ENCODE results near the gene TMEM63A.
"Not testable (repeated sequence)": the region's sequence is repeated elsewhere in the genome, so short reads cannot be mapped to it uniquely, and the experiment has no call there.

TMEM63A gene

GRCh38 chr1:225842788-225843425 is 39.3 kb downstream of the TMEM63A start:
- no peak for DNase-seq

GRCh38 chr1:225842074-225842473 is 40.1 kb downstream of the TMEM63A start:
- DNase-seq: no peak

GRCh38 chr1:225840713-225841112 is 41.5 kb downstream of the TMEM63A start:
- DNase-seq: no peak

- no peak for DNase-seq
These were observed 42.0 kb downstream of the TMEM63A start for GRCh38 chr1:225840223-225840610.

DNA sequence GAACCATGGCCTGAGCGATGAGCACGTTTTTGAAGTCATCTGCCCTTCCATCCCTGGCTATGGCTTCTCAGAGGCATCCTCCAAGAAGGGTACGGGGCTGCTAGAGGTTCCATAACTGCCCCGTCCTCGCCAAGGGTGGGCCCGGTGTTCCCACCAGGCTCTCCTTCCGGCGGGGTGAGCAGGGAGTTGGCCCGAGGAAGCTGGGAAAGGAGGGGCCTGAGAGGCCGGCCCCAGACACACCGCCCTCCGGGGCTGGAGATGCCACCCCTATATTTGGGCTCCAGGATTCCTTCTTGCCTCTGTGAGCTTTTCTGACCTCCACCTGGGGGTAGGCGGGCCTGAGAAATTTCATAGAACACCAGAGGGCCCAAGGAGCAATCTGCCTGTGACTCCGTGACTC is 43.4 kb downstream of the TMEM63A start:
- no peak for DNase-seq

GRCh38 chr1:225836296-225836695 is 45.9 kb downstream of the TMEM63A start:
- not testable (repeated sequence) for DNase-seq

GRCh38 chr1:225835856-225836255 is 46.3 kb downstream of the TMEM63A start:
- no peak for DNase-seq

DNA sequence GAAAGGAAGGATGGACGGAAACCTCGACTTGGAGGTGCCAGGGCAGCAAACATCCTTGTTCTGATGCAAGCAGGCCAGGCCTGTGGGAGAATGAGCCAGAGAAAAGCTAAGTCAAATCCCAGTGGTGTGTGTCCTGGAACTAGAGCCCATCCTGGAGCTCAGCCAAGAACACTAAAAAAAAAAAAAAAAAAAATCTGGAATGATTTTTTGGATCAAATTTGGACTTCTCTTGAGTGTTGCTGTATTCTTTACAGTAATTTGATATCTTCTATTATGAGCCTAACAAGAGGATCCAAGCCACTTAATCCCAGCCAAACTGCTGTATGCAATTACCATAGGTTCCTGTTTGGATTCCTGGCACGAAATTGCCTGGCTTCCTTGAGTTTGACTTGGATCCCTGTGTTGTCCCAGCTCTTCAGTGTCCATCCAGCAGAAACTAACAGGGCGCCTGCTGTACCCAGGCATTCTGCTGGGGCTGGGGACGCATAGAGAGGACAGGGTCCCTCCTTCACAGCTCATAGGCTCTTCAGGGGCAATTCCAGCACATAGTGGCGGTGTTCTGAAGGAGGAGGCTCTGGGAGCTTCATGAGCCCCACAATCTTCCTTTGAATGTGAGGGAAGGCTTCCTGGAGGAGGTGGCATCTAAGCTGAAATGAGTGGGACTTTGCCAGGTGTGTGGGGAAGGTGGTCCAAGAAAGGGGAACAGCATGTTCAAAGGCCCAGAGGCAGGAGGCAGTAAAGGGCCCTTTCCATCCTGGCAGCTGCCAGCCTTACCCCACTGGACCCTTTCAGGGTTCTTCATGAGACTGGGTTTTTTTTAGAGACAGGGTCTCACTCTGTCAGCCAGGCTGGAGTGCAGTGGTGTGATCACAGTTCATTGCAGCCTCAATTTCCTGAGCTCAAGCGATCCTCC is 47.5 kb downstream of the TMEM63A start:
- DNase-seq: no peak

DNA sequence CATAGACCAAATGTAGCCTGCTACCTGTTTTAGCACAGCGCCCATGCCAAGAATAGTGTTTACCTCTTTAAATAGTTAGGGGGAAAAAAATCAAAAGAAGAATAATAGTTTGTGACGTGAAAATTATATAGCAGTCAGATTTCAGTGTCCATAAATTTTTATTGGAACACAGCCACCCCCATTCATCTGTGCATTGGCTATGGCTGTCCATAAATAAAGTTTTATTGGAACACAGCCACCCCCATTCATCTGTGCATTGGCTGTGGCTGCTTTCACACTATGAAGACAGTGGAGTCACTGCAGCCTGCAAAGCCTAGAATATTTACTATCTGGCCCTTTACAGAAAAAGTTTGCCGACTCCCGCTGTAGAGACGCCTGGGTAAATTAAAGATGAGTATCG is 51.3 kb downstream of the TMEM63A start:
- no peak for DNase-seq

DNA sequence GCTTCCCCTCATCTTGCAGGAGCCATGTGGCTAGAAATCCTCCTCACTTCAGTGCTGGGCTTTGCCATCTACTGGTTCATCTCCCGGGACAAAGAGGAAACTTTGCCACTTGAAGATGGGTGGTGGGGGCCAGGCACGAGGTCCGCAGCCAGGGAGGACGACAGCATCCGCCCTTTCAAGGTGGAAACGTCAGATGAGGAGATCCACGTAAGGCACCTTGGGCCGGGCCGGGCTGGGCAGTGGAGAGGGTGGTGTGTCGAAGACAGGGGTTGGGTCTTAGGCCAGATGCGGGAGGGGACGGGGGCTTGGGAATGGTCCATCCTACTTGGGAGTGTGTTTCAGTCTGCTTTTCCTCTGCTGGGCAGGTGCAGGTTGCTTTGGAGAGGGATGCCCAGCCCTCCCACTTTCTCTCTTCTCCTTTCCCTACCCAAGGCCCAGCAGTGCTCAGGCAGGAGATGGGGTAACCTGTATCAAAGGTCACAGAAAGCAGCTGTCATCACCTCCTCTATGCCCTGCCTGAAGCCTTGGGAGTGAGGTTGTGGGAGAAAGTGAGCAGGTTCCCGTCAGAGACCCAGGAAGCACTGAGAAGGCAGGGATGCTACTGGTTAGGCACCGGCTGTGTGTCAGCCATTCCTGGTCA is 53.4 kb downstream of the TMEM63A start:
- DNase-seq: no peak

- DNase-seq: no peak
These were observed 55.1 kb downstream of the TMEM63A start for GRCh38 chr1:225827076-225827475.

GRCh38 chr1:225825607-225826007 is 56.6 kb downstream of the TMEM63A start:
- DNase-seq: peak; percentile 49

DNA sequence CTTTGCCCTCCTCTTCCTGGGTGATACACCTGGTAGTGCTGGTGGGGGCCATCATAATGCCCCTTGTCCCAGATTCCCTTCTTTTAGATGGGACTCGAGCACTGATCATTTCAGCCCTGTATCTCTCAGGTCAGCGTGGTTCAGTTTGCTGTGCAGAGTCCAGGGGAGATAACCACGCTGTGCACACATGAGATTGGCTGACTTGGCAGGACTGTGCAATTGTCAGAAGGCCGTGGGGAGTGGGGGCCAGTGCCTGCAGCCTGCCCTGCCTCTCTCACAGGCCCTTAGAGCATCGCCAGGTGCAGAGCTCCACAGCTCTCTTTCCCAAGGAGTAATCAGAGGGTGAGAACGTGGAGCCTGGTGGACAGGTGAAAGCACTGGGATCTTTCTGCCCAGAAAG is 57.1 kb downstream of the TMEM63A start:
- peak; percentile 52 for DNase-seq

GRCh38 chr1:225824533-225824941 is 57.6 kb downstream of the TMEM63A start:
- DNase-seq: peak; percentile 76

GRCh38 chr1:225823811-225824261 is 58.3 kb downstream of the TMEM63A start:
- no peak for DNase-seq

DNA sequence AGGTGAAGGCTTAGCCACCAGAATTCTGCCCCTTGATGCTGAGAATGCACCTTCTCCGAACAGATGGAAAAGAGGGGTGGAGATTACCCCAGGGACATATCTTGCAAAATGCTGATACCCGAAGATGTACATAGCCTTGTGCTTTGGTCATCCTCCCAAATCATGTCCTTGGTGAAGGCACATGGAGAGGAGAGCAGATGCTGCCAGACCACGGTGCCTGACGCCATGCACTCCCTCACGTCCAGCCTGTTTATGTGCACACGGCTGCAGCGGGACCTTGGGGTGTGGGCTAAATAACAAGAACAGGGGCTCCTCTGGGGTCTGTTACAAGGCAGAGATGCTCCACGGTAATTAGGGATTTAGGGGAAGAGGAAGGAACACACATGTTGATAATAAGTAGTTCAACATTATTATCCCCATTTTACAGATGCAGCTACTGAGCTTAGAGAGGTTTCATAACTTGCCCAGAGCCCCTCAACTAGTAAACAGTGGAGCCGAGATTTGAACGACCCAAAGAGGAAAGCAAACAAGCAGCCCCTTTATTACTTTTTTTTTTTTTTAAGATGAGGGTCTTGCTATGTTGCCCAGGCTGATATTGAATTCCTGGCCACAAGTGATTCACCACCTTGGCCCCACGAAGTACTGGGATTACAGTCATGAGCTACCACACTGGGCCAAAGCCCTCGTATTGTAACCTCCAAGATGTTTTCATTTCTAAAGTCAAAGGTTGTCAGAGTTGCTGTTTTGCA is 59.4 kb downstream of the TMEM63A start:
- no peak for DNase-seq

DNA sequence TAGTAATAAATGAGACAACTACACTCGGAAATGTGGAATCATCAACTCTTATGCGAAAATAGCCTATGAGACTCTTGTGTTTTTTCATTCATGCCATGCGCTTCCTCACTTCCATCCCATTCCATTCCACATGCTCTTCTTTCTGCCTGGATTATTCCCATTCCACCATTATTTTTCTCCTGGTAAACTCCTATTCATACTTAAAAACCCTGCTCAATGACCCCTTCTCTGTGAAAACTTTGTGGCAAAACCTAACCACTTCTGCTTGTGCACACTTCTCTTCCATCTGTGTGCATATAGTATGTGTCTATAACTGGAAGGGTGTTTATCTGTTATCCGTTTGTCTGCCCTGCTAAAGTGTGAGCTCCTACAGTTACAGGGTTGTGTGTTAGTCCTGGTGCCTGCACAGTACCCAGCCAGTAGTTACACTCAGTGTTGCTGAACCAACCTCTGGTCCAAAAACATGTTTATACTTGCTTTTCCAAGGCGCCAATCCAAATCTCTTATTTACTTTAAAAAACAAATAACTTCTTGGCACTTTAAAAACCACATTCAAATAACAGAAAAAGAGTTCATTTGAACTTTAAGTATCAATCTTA is 61.6 kb downstream of the TMEM63A start:
- peak; percentile 24 for DNase-seq

- no peak for DNase-seq
These were observed 62.6 kb downstream of the TMEM63A start for GRCh38 chr1:225819346-225820192.

DNA sequence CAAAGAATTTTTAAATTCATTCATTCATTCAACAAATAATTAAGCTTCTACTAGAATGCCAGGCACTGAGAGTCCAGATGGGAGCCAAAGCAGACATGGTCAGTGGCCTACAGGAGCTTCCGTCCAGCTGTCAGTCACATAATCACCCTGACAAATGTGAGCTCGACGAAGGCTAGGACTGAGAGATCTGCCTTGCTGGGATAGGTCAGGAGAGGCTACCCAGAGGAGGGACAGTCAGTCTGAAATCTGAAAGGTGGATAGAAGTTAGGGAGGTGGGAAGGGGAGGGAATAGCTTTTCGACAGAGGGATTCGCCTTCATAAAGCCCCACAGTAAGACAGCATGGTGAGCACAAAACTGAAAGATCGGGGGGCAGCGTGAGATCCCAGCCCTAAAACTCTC is 64.0 kb downstream of the TMEM63A start:
- no peak for DNase-seq

- no peak for DNase-seq
These were observed 64.5 kb downstream of the TMEM63A start for GRCh38 chr1:225817611-225818061.

Data from NCI-H774 (cell line).